Karpas-422 (cell line): ENCODE data around the gene CAPZA1. TPM values are rescaled to one million over a fixed set of nuclear protein-coding genes. Genes with fewer than 3 reads are reported as not detected.

Experiments used
- DNase-seq: peaks from one replicate; pipeline ENCODE4 v3.0.0-alpha.2; 2015
- H2AFZ ChIP-seq: fragments of 200-600 bp; sonication (generic); 2 replicates; pipeline ENCODE4 v1.6.1; 2014; ENCODE audit warnings: antibody characterized with exemption, low read length, mixed read lengths
- H3K27ac ChIP-seq: fragments of 200-600 bp; sonication (generic); 2 replicates; pipeline ENCODE4 v1.5.1; 2014; ENCODE audit warnings: mild to moderate bottlenecking, low read length, moderate library complexity
- H3K27me3 ChIP-seq: fragments of 200-600 bp; sonication (generic); 2 replicates; pipeline ENCODE4 v1.6.1; 2014; ENCODE audit warnings: low read length, mixed read lengths
- H3K36me3 ChIP-seq: fragments of 200-600 bp; sonication (generic); 2 replicates; pipeline ENCODE4 v1.6.1; 2014; ENCODE audit warnings: low read length, mixed read lengths; ENCODE audit not compliant: insufficient read depth
- H3K4me1 ChIP-seq: fragments of 200-600 bp; sonication (generic); 2 replicates; pipeline ENCODE4 v1.6.1; 2014; ENCODE audit warnings: mild to moderate bottlenecking, low read length, mixed read lengths
- H3K4me2 ChIP-seq: fragments of 200-600 bp; sonication (generic); 2 replicates; pipeline ENCODE4 v1.6.1; 2014; ENCODE audit warnings: low read length, low read depth, mild to moderate bottlenecking; ENCODE audit not compliant: poor library complexity, severe bottlenecking
- H3K4me3 ChIP-seq: fragments of 200-600 bp; sonication (generic); 2 replicates; pipeline ENCODE4 v1.5.1; 2014; ENCODE audit warnings: mild to moderate bottlenecking, antibody characterized with exemption, low read length, mixed read lengths
- H3K79me2 ChIP-seq: fragments of 200-600 bp; sonication (generic); 2 replicates; pipeline ENCODE4 v1.6.1; 2014; ENCODE audit warnings: mild to moderate bottlenecking, low read length, mixed read lengths
- H3K9ac ChIP-seq: fragments of 200-600 bp; sonication (generic); 2 replicates; pipeline ENCODE4 v1.6.0; 2014; ENCODE audit warnings: low read length
- H3K9me2 ChIP-seq: fragments of 200-600 bp; sonication (generic), shearing (Covaris generic); replicated peaks from 2 replicates; pipeline ENCODE4 v1.6.0; 2014; ENCODE audit warnings: mild to moderate bottlenecking, low read length, moderate library complexity; ENCODE audit not compliant: insufficient read depth
- H3K9me3 ChIP-seq: fragments of 300-700, 200-600 bp; sonication (generic); 2 replicates; pipeline ENCODE4 v1.6.1; 2014; ENCODE audit warnings: low read length, mixed read lengths
- H4K20me1 ChIP-seq: fragments of 200-600 bp; sonication (generic); 2 replicates; pipeline ENCODE4 v1.6.1; 2014; ENCODE audit warnings: mild to moderate bottlenecking, antibody characterized with exemption, low read length, low read depth; ENCODE audit not compliant: insufficient read depth
- total RNA-seq: library from RNA; depleted of rRNA; stranded (reverse); fragments of >200 nt; shearing (Covaris generic); gene quantifications from 2 replicates; pipeline ENCODE4 v1.2.3, GENCODE V29; 2014; ENCODE audit warnings: low replicate concordance

Gene CAPZA1
- total RNA-seq, 1 experiment from 2014 or later, result 225 TPM

DNA sequence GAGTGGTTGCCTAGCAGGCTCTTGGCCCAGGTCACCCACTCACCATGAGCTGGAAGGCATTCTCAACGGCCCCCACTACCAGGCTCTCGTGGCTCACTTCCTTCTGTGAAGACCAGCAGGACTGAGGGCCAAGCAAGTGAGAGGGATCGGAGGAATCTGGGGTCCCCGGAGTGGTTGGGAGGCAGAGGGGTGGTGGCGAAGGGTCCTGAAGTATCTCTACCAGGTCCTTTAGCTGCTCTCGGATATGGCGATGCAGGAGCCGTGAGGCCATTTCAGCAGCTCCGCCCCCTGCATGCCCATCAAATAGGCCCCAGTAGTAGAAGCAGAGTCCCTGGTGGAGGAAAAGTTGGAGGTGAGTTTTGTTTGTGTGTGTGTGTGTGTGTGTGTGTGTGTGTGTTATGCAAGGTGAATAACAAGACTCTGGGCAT lies 93.1 kb downstream of the CAPZA1 start:
- no peak overlapping the region for H2AFZ ChIP-seq
- no peak overlapping the region for H3K4me3 ChIP-seq
- no peaks in the 10 kb centered on the region for H3K9me3 ChIP-seq
- DNase-seq, result no peak
- peaks cover 3% of the 10 kb centered on the region for H4K20me1 ChIP-seq
- H3K79me2 ChIP-seq, result no peaks in the 10 kb centered on the region
- H3K9me2 ChIP-seq, result no peaks in the 10 kb centered on the region
- peaks cover 24% of the 10 kb centered on the region for H3K4me1 ChIP-seq
- H3K36me3 ChIP-seq, result no peaks in the 10 kb centered on the region
- H3K9ac ChIP-seq, result no peak overlapping the region
- no peak overlapping the region for H3K27ac ChIP-seq
- no peaks in the 10 kb centered on the region for H3K27me3 ChIP-seq
- H3K4me2 ChIP-seq, result no peak overlapping the region

DNA sequence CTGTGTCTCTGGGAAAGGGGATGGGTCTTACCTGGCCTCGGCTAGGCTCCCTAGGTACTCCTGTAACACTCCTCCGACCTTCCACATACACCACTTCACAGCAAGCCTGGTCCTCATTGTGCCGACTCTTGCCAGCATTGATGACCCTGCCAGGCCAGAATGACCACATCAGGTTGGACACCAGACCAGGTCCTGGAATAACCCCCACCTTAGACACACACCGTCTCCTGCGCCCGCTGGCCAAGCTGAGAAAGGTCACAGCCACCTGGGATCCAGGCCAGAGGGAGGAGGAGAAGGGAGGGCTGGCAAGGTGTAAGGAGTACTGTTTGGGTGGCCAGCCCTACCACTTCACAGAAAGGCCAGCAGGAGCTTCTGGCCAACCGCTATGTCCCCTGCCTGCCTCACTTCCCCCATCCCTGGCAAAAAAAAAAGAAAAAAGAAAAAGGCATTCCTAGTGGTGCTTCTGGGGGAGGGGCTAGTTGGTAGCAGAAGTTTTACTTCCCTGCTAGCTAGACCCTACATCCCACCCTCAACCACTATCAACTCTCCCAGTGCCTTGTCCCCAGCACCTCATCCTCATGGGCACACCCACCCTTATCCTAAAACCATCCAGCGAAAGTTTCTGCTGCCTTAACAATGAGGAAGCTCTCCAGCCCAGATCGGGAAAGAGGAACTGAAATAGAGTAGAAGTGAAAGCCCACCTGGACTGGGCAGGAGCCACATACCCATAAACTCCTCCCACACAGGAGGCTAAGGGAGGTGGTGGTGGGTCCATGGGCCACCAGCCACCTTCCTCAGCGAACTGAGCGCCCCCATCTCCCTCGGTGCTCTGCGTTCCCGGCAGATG lies 94.1 kb downstream of the CAPZA1 start:
- Histone ChIP-seq H3K9me3 (no peaks in the 10 kb centered on the region), H2AFZ (no peak overlapping the region), H3K4me1 (peaks cover 24% of the 10 kb centered on the region), H3K79me2 (no peaks in the 10 kb centered on the region), H3K4me2 (peak overlapping the region; percentile 77), H4K20me1 (peaks cover 3% of the 10 kb centered on the region), H3K9ac (no peak overlapping the region), H3K4me3 (peak overlapping the region; percentile 68), H3K9me2 (no peaks in the 10 kb centered on the region), H3K36me3 (no peaks in the 10 kb centered on the region), H3K27me3 (no peaks in the 10 kb centered on the region), H3K27ac (no peak overlapping the region)
- peak; percentile 66 for DNase-seq

DNA sequence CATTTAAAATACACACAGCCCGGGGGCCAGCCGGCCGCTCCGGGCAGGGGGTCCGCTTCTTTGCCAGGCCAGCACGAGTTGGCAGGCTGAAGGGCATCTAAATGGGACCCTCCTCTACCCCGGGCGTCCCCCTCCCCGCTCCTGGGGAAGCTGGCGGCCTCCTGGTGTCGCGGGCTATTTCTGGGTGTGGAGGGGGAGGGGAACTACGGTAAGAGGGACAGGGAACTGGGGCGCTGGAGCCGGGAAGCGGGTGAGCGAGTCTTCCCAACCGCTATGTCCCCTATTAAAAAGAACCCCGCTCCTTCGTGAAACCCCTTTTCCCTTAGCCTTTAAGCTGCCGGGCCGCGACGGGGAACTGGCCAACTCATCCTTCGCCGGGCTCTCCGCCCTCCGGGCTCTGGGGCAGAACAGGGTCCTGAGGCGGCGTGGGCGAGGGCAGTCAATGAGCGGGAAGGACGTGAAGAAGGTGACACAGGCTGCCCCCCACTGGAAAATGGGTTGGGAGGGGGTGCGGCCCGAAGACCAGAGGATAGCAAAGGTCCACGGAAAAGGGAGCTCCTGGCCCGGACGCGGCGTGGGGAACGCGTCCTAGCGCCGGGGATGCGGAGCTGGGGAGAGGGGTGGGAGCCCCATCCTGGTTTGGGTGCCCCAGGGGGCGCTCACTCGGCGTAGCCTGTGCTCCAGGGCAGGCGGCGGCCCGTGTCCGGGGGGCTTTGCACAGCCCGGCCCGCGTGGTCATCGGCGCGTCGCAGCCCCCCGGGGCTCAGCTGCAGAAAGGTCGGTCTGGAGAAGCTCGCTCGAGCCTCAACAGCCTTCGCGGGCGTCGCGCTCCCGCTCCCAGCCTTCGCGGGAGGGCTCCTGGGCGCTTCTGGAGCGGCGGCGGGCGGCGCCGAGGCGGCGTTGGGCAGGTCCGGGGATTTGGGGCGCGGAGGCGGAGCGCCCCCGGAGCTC lies 95.0 kb downstream of the CAPZA1 start:
- no peaks in the 10 kb centered on the region for H3K27me3 ChIP-seq
- no peak overlapping the region for H3K27ac ChIP-seq
- H3K9ac ChIP-seq, result peak overlapping the region; percentile 68
- peaks cover 28% of the 10 kb centered on the region for H3K4me1 ChIP-seq
- no peaks in the 10 kb centered on the region for H3K9me2 ChIP-seq
- no peaks in the 10 kb centered on the region for H3K79me2 ChIP-seq
- peak; percentile 55 for DNase-seq
- H3K36me3 ChIP-seq, result no peaks in the 10 kb centered on the region
- peaks cover 3% of the 10 kb centered on the region for H4K20me1 ChIP-seq
- peak overlapping the region; percentile 74; the same call in 1 of the 2 replicates for H2AFZ ChIP-seq
- H3K4me3 ChIP-seq, result peak overlapping the region; percentile 68
- H3K4me2 ChIP-seq, result peak overlapping the region; percentile 77
- H3K9me3 ChIP-seq, result no peaks in the 10 kb centered on the region

DNA sequence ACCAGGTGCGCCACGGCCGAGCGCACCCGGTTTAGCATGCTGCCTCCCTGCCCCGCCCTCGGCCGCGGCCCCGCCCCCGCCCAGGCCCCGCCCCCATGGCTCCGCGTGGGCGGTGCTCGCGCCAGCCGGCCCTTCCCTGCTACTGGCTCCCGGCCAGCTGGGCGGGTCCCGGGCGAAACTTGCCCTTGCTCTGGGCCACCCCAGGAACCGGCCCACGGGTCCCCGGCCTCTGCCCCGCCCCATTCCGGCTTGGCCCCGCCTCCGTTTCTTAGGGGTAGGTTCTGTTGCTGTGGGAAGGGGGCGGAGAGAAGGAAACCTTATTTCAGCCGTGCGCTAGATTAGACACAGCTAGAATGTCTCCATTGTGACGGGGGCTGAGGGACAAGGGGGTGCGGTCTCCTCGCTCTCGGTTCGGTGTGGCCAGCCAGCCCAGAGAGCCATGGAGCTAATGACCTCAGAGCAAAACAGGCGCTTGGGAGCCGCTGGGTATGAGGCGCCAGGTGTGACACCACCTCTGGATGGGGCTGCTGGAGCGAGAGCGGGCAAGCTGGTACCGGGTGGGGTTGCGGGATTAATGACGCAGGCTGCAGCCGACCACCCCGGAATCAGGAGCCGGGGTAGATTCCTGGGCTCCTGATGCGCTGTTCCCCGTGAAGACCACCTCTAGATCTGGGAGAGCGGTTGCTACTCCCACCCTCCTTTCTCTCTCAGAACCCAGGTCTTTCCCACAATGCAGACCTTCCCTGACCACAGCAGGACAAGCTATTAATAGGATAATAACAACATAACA lies 95.8 kb downstream of the CAPZA1 start, which contains the start of gene PPM1J:
TSS of gene PPM1J (minus strand) at position 69 of the 790 bp plus-strand sequence. CDS start at position 38, 31 bp downstream.
- no peaks in the 10 kb centered on the region for H3K9me2 ChIP-seq
- no peaks in the 10 kb centered on the region for H3K79me2 ChIP-seq
- no peaks in the 10 kb centered on the region for H3K36me3 ChIP-seq
- no peaks in the 10 kb centered on the region for H3K9me3 ChIP-seq
- peak within 1 kb of the TSS; percentile 68 for H3K4me3 ChIP-seq
- peak within 1 kb of the TSS; percentile 68 for H3K9ac ChIP-seq
- DNase-seq, result peak; percentile 99
- peaks cover 28% of the 10 kb centered on the region for H3K4me1 ChIP-seq
- H2AFZ ChIP-seq, result peak within 1 kb of the TSS; percentile 74; the same call in 1 of the 2 replicates
- H3K27ac ChIP-seq, result no peak within 1 kb of the TSS
- H3K4me2 ChIP-seq, result peak within 1 kb of the TSS; percentile 77
- H3K27me3 ChIP-seq, result no peaks in the 10 kb centered on the region
- H4K20me1 ChIP-seq, result peaks cover 3% of the 10 kb centered on the region

DNA sequence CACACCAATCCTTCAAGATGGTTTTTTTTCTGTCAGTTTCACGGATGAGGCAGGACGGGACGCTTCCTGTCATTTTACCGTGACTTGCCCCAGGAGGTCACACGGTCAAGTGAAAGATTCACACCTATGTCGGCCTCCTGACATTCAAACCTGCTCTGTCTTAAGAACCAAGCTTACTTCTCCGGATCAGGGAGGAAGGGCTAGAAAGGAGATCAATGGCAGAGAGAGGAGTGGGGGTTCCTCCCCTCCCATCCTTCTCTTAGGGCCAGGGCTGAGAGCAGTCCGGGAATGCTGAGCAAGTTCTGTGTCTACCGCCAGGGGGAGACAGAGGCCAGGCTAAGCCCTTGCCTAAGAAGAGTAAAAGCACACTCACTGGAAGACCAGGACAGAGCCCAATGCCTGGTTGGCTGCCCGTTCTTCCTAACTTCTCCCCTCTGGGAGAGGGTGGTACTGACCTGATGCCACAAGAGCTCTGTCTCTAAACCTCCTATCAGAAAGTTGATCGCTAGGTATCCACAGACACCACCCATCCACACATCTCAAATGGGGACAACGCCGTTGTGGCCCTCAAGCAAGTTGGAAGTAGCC lies 96.6 kb downstream of the CAPZA1 start:
- peak overlapping the region; percentile 77 for H3K4me2 ChIP-seq
- DNase-seq, result peak; percentile 91
- H3K9me3 ChIP-seq, result no peaks in the 10 kb centered on the region
- H3K79me2 ChIP-seq, result no peaks in the 10 kb centered on the region
- peaks cover 3% of the 10 kb centered on the region for H4K20me1 ChIP-seq
- 0 out of 2 replicates have a peak overlapping the region, but pooled peaks have one; percentile 45 for H3K9ac ChIP-seq
- no peaks in the 10 kb centered on the region for H3K9me2 ChIP-seq
- no peaks in the 10 kb centered on the region for H3K27me3 ChIP-seq
- H3K4me1 ChIP-seq, result peaks cover 28% of the 10 kb centered on the region
- no peaks in the 10 kb centered on the region for H3K36me3 ChIP-seq
- H3K4me3 ChIP-seq, result peak overlapping the region; percentile 68
- H2AFZ ChIP-seq, result 0 out of 2 replicates have a peak overlapping the region, but pooled peaks have one; percentile 2
- H3K27ac ChIP-seq, result no peak overlapping the region

DNA sequence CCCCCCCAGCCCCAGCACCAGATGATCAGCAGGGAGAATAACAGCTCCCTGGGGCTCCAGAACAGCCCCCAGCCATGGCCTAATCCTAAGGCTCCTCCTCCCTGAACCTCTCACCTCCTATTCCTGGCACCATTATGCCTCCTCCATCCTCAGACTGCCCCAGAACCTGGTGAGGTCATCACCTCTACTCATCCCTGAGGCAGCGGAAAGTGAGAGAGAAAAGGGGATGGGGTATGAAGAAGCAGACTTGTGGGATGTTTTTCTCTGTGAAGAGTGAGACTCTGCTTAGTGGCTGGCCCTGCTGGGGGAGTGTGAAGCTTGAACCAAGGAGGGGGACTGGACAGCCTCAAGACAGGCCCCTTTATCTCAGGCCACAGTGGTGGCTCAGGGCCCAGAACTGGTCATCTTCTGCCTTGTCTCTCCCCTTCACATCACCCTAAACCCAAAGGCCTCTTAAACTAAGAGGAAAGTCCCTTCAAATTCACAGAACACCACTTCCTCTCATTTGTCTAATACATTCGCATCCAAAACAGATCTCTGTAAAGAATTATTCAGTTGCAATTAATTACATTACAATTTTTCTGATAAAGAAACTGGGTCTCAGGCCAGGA lies 97.7 kb downstream of the CAPZA1 start:
- H3K4me3 ChIP-seq, result no peak overlapping the region
- H4K20me1 ChIP-seq, result peaks cover 3% of the 10 kb centered on the region
- no peaks in the 10 kb centered on the region for H3K27me3 ChIP-seq
- no peak overlapping the region for H3K9ac ChIP-seq
- H3K27ac ChIP-seq, result no peak overlapping the region
- no peaks in the 10 kb centered on the region for H3K36me3 ChIP-seq
- H3K9me3 ChIP-seq, result no peaks in the 10 kb centered on the region
- H3K4me1 ChIP-seq, result peaks cover 28% of the 10 kb centered on the region
- no peaks in the 10 kb centered on the region for H3K9me2 ChIP-seq
- no peak for DNase-seq
- no peaks in the 10 kb centered on the region for H3K79me2 ChIP-seq
- no peak overlapping the region for H3K4me2 ChIP-seq
- no peak overlapping the region for H2AFZ ChIP-seq
